Stimulated activated CD8-positive, alpha-beta memory T cell treated with anti-CD3 and anti-CD28 coated beads, Interleukin-15, amount 100 ng/mL, for 4 hours (primary cell): Measurements from ENCODE around the gene NANP.

Experiments
- DNase-seq, 2 donors: peaks; one replicate each; pipeline ENCODE4 v3.0.0-alpha.2; 2020; ENCODE audit warnings: low read depth in 2 of 2

NANP gene

GRCh38 chr20:25571817-25572216, 52.0 kb downstream of the NANP start:
- DNase-seq, result no peak

DNA sequence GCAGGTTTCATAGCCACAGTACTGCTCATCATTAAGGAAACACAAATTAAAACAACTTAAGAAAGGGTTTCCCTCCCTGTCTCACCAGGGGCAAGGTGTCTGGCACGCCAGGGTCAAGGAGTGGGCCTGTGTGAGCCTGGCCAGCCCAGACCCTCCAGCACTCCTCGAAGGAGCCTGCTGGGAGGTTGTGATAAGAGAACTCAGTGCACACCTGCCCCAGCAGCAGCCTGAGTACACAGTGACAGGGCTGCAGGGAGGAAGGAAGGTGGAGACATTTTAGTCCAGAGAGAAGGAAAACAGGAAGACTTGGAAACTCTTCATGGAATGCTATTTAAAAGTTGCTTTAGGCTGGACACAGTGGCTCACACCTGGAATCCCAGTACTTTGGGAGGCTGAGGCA, 52.6 kb downstream of the NANP start:
- DNase-seq, result no peak

DNA sequence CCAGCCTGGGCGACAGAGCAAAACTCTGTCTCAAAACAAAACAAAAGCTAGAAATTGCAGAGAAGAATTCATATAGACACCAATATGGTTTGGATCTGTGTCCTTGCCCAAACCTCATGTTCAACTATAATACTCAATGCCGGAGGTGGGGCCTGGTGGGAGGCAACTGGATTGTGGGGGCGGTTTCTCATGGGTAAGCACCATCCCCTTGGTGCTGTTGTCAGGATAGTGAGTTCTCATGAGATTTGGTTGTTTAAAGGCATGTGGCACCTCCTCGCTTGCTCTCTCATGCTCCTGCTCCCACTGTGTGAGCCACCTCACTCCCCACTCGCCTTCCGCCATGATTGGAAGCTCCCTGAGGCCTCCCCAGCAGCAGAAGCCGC, 53.7 kb downstream of the NANP start:
- no peak for DNase-seq

GRCh38 chr20:25567286-25567685, 56.5 kb downstream of the NANP start:
- DNase-seq, result no peak

- DNase-seq, result no peak
These were observed 57.0 kb downstream of the NANP start for GRCh38 chr20:25566821-25567220.

DNA sequence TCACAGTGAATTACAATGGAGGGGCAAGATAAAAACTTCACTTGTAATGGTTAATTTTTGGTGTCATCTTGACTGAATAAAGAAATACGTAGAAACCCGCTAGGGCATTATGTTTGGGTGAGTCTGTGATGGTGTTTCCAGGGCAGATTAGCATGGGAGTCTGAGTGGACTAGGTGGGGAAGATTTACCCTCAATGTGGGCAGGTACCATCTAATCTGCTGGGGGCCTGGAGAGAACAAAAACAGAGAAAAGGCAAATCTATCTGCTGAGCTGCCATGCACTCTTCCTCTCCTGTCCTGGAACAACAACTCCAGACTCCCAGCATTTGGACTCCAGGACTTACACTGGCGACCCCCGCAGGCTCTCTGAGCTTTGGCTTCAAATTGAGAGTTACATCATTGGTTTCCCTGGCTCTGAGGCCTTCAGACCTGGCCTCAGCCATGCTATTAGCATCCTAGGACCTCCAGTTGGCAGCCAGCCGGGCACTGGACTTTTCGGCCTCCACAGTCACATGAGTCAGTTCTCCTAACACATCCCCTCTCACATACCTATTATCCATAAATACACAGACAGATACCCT, 58.1 kb downstream of the NANP start:
- no peak for DNase-seq

- DNase-seq, result no peak
These were observed 59.9 kb downstream of the NANP start for GRCh38 chr20:25563876-25564275.

DNA sequence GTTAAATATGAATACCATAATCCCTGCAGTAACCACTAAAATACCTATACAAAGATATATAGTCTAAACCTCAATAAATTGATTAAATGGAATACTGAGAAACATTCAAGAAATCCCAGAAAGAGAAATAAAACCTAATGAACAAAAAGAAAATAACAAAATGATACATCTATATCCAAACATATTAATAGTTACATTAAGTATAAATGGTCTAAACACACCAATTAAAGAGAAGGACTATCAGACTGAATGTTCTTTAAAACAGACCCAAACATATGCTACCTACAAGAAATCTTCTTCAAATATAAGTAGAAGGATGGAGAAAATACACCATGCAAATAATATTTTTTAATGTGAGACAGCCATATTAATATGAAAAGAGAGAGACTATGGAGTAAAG, 60.5 kb downstream of the NANP start:
- no peak for DNase-seq
